ENCODE data around the gene KCNH2. TPM values are rescaled to one million over a fixed set of nuclear protein-coding genes. Genes with fewer than 3 reads are reported as not detected.

Gene KCNH2
- total RNA-seq, 1 experiment from 2014 or later = 0.58 TPM

DNA sequence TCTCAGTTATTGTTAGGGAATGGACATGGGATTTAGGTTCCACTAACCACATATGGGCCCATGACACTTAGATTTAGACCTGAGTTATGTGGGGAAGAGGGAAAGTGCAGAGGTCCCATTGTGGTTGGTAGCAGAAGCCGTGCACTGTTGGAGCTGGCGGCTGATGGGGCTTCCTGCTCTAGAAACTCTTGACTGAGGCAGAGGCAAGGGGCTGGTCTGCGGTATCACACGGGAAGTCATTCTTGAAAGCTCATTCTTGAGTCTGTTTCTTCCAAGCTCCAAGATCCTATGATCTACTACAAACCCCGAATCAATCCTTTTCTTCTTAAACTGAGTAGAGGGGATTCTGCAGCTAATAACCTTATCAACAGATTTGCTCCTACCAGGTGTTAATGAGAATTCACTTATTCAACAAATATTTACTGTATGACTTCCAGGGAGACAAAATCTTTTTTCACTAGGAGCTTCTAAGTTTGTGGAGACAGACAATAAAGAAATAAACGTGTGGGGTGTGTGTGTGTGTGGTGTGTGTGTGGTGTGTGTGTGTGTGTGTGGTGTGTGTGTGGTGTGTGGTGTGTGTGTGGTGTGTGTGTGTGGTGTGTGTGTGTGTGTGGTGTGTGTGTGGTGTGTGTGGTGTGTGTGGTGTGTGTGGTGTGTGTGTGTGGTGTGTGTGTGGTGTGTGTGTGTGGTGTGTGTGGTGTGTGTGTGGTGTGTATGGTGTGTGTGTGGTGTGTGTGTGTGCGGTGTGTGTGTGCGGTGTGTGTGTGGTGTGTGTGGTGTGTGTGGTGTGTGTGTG, 68.7 kb downstream of the KCNH2 start:
- no peak for DNase-seq (ENCODE audit: low spot score)

DNA sequence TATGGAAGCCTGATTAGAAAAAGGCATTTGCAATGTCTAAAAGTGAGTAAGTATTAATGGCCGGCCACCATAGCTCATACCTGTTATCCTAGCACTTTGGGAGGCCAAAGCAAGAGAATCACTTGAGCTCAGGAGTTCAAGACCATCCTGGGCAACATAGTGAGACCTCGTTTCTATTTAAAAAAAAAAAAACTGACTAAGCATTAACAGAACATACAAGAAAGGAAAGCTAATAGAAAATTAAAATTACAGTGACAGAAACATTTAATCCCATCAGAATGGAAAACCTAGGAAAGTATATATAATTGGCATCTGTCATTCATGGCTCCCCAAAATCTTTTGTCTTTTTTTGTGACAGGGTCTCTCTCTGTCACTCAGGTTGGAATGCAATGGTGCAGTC, 69.9 kb downstream of the KCNH2 start:
- no peak for DNase-seq (ENCODE audit: low spot score)

DNA sequence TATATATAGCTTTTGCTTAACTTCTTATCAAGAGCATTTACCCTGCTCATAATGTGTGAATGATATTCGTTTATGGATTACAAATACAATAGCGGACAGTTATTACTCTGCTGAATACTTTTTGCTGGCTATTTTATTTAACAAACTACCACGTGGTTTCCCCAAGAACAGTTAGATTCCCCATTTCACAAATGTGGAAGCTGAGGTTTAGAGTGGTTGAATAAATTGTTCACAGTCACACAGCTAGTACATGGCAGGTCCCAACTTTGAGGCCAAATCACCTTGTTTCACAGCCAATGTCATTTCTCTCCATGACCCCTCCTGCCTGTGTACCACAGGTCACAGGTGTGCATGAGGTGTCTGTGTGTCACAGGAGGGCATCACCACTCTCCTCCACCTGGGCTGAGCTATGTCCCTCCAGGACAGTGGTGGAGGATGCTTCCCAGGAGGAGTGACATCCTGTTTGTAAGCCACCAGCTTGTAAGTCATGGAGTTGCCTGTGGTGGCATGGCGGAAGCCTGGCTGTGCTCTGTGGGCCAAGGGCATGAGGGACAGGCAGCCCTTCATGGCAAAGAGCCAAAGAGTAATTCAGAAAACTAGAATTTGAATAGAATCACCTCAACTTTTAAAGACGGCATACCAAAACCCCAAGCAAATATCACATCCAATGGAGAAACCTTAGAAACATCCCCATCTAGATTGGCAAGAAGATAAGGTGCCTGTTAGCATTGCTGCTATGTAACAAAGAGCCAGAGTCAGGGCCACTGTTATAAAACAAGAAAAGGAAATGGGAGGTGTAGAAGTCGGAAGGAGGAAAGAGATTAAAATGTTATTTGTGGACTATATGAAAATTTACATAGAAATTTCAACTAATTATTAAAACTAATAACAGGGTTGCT, 73.9 kb downstream of the KCNH2 start:
- DNase-seq (ENCODE audit: low spot score) = no peak

DNA sequence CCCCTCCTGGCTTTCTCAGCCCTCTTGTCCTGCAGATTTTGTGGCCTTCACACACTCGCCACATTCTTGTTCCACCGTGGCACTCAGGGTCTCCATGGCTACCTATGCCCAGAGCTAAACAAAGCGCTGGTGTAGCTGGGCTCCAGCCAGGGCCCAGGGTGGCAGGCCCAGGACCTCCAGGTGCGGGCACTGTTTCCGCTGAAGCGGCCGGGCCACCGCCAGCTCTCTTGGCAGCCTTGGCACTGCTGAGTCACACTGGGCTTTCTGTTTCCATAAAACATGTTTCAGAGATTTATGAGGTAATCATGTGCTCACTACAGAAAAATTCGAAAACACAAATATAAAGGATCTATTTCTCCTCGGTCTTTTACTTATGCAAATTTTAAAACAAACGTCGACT, 74.5 kb downstream of the KCNH2 start:
- peak; percentile 95 for DNase-seq (ENCODE audit: low spot score)

DNA sequence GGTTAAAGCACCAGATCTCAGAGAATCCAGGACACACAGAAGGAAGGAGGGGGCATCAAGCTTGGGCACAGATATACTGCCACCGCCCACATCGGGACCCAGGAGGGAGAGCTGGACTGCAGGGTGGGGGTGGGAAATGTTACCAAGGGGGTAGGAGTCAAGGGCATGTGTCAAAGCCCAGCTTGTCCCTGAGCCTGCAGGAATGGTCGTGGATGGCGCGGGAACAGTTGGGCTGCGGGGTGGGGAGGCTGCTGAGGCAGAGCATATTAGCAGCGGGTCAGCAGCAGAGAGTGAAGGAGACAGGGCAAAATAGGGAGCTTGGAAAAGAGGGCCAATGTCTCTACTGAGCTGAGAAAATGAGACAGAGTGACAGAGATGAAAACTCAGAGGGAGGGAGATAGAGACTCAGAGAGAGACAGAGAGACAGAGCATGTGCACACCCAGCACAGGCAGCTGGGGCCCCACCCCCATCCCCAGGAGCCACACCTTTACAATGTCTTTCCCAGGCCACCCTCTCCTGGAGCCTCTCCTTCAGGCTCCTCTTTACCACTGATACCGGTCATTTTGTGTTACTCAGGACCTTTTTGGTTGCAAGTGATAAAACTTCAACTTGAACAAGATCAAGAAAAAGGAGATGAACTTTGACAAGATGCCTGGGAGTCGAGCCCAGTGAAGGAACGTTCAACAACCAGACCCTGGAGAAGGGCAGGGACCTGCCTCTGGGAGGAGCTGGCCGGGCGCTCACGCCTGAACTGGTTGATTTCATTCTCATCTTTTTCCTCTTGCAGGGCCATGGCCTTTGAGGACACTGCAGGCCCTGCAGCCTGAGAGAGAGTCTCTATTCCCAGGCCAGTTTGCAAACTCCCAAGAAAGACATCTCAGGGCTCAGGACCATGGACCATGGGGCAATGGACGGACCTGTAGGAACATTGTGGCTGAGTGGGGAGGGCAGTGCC, 75.8 kb downstream of the KCNH2 start:
- DNase-seq (ENCODE audit: low spot score) = no peak

DNA sequence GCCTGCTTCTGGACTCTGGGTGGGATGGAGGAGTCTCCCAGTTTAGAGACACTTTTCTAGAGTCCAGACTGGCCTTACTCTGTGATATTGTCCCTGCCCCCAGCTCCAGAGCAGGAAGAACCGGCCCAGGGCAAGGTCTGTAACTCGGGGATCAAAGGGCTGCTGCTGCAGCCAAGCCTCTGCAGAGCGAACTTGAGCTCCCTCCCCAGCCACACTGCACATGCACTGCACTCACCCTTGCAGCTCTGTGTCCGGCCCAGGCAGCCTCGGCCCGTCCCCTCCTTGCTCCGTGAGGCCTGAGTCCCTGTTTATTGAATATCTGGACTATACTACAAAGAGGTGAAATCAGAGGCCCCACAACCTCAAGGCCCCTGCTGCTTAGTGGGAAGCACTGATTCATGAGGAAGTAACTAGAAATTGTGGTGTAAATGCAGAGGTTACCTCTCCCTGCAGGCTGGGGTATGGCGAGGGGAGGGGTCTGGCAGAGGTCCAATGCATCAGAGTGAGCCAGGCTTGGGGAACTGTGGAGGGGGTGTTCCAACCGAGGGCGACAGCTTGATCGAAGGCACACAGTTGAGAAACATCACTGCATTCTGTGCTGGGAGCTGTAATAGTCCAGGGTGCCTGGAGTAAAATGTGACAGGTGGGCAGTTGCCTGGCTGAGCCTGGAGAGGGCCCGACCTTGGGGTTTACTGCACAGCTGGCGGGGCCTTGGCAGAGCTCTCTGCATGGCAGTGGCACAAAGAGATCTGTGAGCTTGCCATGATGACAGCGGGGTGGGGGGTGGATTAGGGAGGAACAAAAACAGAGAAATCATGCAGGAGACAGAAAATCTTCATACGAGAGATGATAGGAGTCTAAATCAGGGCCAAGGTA, 76.7 kb downstream of the KCNH2 start:
- no peak for DNase-seq (ENCODE audit: low spot score)

DNA sequence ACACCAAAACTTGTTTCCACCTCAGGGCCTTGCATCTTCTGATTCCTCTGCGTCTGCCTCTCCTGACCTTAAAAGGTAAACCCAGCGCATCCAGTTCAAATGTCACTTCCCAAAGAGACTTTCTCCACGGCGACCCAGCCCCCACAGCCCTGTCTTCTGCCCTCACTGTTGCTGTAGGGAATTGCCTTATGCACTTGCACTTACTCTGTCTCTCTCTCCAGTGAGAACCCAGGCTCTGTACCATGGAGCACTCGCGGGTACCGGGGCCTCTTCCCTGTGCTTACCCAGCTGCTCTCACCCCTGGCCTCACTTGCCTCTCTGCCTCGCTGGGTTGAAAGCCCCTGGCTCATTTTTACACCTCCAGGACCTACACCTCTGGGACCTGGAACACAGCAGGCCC, 77.4 kb downstream of the KCNH2 start:
- no peak for DNase-seq (ENCODE audit: low spot score)

DNA sequence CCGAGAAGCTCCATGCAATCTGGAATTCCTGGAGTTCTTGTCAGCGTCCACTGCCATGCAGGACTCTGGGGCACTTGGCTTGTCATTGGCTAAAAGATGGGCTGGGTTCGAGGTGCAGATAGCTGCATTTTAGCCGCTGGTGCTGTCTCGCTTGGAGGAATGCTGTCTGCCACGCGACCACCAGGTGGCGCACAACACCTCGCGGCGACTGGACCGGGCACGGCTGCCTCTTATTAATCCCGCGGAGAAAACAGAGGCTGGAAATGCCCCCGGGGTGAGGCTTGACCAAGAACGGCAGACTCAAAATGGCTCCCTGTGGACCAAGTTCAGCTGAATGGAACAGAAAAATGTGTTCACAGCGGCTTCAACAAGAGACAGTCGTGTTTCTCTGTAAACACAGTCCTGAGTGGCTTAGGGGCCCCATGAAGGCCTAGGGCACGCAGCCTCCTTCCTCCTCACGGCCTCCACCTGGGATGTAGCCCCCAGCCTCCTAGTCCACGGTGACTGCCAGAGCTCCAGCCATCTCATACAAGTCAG, 79.6 kb downstream of the KCNH2 start:
- peak; percentile 69 for DNase-seq (ENCODE audit: low spot score)

DNA sequence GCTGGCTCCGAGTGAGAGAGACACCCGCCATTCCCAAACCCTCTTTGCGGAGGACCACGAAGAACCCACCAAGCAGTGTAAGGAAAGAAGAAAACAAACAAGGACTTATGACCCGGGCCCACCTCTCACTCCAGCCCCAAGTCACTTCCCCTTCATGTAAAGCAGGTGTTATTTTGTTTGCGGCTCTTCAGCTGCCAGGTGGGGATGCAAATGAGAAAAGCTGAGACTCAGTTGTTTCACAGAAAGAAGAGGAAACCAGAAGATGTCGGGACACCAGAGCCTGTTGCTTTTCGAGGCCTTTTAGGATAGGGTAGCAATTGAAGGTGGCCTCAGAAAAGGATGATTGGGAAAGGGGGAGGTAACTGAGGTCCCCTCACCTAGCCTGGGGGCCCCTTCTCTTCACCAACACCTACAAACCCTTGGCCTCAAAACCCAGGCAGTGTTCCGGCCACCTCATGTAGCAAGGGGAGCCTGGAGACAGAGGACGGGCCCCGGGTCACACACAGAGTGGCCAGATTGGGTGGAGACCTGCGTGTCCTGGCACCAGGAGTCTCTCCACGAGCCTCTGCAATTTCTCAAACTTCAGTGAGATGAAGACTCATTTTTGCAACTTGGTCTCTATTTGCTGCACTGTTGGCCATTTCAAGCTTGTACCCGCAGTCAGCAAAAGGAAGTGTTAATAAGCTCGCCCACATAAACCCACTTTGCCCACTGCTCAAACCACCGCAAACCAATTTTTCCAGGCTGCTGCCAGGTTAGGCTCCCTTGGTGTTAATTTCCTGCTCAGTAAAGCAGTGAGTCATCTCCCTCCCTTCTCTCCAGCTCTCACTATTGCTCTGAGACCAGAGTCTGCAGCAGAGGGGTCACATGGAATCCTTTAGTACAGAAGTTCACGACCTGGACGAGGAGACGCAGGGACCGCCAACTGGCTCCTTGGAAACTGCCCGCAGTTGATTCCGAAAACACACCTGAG, 80.3 kb downstream of the KCNH2 start:
- no peak for DNase-seq (ENCODE audit: low spot score)

DNA sequence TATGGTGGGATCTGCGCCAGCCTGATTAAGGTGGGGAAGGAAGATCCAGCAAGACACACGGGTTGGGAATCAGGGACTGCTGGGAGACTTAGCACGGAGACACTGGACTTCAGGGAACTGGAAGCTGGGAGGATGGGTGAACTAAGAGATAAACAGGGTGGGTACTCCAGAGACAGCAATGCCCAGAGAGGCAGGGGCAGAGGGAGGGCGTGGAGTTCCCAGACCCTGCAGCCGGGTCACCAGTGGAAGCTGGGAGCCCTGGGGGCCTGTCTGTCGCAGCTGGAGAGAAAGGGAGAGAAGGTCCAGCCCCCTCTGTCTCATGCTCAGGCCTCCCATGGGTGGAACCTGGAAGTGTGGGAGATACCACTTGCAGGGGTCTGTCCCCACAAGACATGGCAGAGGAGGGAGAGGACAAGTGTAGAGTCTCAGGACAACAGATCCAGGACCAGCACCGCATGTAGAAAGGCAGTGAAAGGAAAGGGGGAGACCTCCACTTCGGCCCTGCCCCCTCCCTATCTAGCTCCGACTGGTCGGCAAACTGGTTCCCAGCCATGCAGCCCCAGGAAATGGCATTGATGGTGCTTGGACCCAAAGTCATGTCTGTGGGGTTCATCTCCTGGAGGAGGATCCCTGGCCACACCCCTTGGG, 81.4 kb downstream of the KCNH2 start:
- no peak for DNase-seq (ENCODE audit: low spot score)

DNA sequence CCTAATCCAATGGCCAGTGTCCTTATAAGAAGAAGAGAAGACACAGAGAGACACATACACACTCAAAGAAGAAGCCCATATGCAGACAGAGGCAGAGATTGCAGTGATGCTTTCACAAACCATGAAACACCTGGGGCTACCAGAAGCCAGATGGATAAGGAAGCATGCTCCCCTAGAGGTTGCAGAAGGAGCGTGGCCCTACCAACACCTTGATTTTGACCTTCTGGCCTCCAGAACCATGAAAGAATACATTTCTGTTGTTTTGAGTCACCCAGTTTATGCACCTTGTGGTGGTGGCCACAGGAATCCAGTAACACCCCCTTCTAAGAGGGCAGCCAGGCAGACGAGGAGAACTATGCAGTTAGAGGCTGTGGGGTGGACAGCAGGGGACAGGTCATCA, 82.3 kb downstream of the KCNH2 start:
- no peak for DNase-seq (ENCODE audit: low spot score)

Other genes with a start within 250 kb of the KCNH2 start
- 0.12 and 1.2 TPM in 2 replicates for gene GIMAP5, start 240.9 kb downstream of the KCNH2 start, total RNA-seq (2014; rRNA removed; shearing (Covaris generic))
- 0.27 and 0.76 TPM in 2 replicates for gene TMEM176B, start 178.0 kb downstream of the KCNH2 start, total RNA-seq (2014; rRNA removed; shearing (Covaris generic))
- gene TMEM176A, start 177.6 kb downstream of the KCNH2 start, total RNA-seq (2014; rRNA removed; shearing (Covaris generic)) = not detected in 2 replicates
- 0.31 TPM in 1 of 2 replicates, not detected in the other for gene AOC1, start 125.8 kb downstream of the KCNH2 start, total RNA-seq (2014; rRNA removed; shearing (Covaris generic))
- gene NOS3, start 12.7 kb upstream of the KCNH2 start, total RNA-seq (2014; rRNA removed; shearing (Covaris generic)) = 0.29 and 0.60 TPM in 2 replicates
- 0.17 TPM in 1 of 2 replicates, not detected in the other for gene ATG9B, start 46.2 kb upstream of the KCNH2 start, total RNA-seq (2014; rRNA removed; shearing (Covaris generic))
- 25.2 and 26.5 TPM in 2 replicates for gene ABCB8, start 50.1 kb upstream of the KCNH2 start, total RNA-seq (2014; rRNA removed; shearing (Covaris generic))
- gene ASIC3, start 70.2 kb upstream of the KCNH2 start, total RNA-seq (2014; rRNA removed; shearing (Covaris generic)) = 0.10 TPM in 1 of 2 replicates, not detected in the other
- gene CDK5, start 79.6 kb upstream of the KCNH2 start, total RNA-seq (2014; rRNA removed; shearing (Covaris generic)) = 43.8 and 46.0 TPM in 2 replicates
- gene SLC4A2, start 81.3 kb upstream of the KCNH2 start, total RNA-seq (2014; rRNA removed; shearing (Covaris generic)) = 61.6 and 82.9 TPM in 2 replicates
- 70.0 and 100 TPM in 2 replicates for gene FASTK, start 102.5 kb upstream of the KCNH2 start, total RNA-seq (2014; rRNA removed; shearing (Covaris generic))
- 37.1 and 37.3 TPM in 2 replicates for gene TMUB1, start 105.2 kb upstream of the KCNH2 start, total RNA-seq (2014; rRNA removed; shearing (Covaris generic))
- gene AGAP3, start 108.2 kb upstream of the KCNH2 start, total RNA-seq (2014; rRNA removed; shearing (Covaris generic)) = 26.1 and 36.6 TPM in 2 replicates
- not detected in 2 replicates for gene GBX1, start 189.4 kb upstream of the KCNH2 start, total RNA-seq (2014; rRNA removed; shearing (Covaris generic))
- gene ASB10, start 208.9 kb upstream of the KCNH2 start, total RNA-seq (2014; rRNA removed; shearing (Covaris generic)) = not detected in 2 replicates
- gene H2BK1, start 232.2 kb upstream of the KCNH2 start, total RNA-seq (2014; rRNA removed; shearing (Covaris generic)) = 0.64 TPM in 1 of 2 replicates, not detected in the other
- 88.1 and 92.4 TPM in 2 replicates for gene ABCF2, start 248.9 kb upstream of the KCNH2 start, total RNA-seq (2014; rRNA removed; shearing (Covaris generic))

Measured in H4 (cell line).